DND-41 (cell line): Measurements from ENCODE around the gene TPK1.

Experiments used
- ATAC-seq: fragments of 200-7000 bp; cut with Tn5 transposase; 3 replicates; pipeline ENCODE4 v1.9.1; 2021; ENCODE audit warnings: low read depth; ENCODE audit not compliant: insufficient read depth
- DNase-seq: peaks from one replicate; pipeline ENCODE4 v3.0.0-alpha.2; 2020
- H2AFZ ChIP-seq: 2 replicates; pipeline ENCODE4 v1.6.0; 2012; ENCODE audit warnings: low read depth, low read length
- H3K27ac ChIP-seq: 2 replicates; pipeline ENCODE4 v1.5.1; 2012; ENCODE audit warnings: low read length, inconsistent platforms
- H3K27me3 ChIP-seq: fragments of 200-600 bp; sonication (generic); 2 replicates; pipeline ENCODE4 v1.6.0; 2012; ENCODE audit warnings: low read length, mild to moderate bottlenecking, inconsistent platforms; ENCODE audit not compliant: insufficient read depth, poor library complexity
- H3K36me3 ChIP-seq: 2 replicates; pipeline ENCODE4 v1.5.1; 2012; ENCODE audit warnings: low read length, inconsistent platforms; ENCODE audit not compliant: insufficient read depth
- H3K4me1 ChIP-seq: 2 replicates; pipeline ENCODE4 v1.5.1; 2012; ENCODE audit warnings: mild to moderate bottlenecking, low read length; ENCODE audit not compliant: insufficient read depth
- H3K4me2 ChIP-seq: 2 replicates; pipeline ENCODE4 v1.6.0; 2012; ENCODE audit warnings: mild to moderate bottlenecking, moderate library complexity, low read length, inconsistent platforms; ENCODE audit not compliant: insufficient read depth
- H3K4me3 ChIP-seq, 2 experiments: fragments of 200-600 bp in 1 of 2; shearing (Covaris generic) in 1 of 2; 2 replicates each; pipeline ENCODE4 v1.5.1; 2012 to 2016; ENCODE audit warnings: inconsistent platforms in 2 of 2, low read length in 2 of 2, mild to moderate bottlenecking in 2 of 2, low read depth in 1 of 2, moderate library complexity in 1 of 2
- H3K79me2 ChIP-seq: 2 replicates; pipeline ENCODE4 v1.6.0; 2012; ENCODE audit warnings: low read length, inconsistent platforms; ENCODE audit not compliant: insufficient read depth
- H3K9ac ChIP-seq: 2 replicates; pipeline ENCODE4 v1.6.0; 2012; ENCODE audit warnings: low read depth, mild to moderate bottlenecking, inconsistent platforms, low read length, moderate library complexity
- H3K9me3 ChIP-seq: 2 replicates; pipeline ENCODE4 v1.5.1; 2012; ENCODE audit warnings: low read length, moderate library complexity, mild to moderate bottlenecking, inconsistent platforms; ENCODE audit not compliant: insufficient read depth, severe bottlenecking
- H4K20me1 ChIP-seq: 2 replicates; pipeline ENCODE4 v1.6.0; 2012; ENCODE audit warnings: low read length; ENCODE audit not compliant: insufficient read depth
- CTCF ChIP-seq: IDR thresholded peaks from 2 replicates; pipeline ENCODE4 v1.5.1; 2012; ENCODE audit warnings: borderline replicate concordance, low read length, moderate library complexity, mild to moderate bottlenecking; ENCODE audit not compliant: poor library complexity, severe bottlenecking; ENCODE audit errors: extremely low read depth
- EZH2 ChIP-seq: IDR thresholded peaks from 3 replicates; pipeline ENCODE4 v1.6.1; 2012; ENCODE audit warnings: borderline replicate concordance, low read depth, mild to moderate bottlenecking, moderate library complexity, low read length, inconsistent platforms; ENCODE audit not compliant: severe bottlenecking

Gene TPK1

GRCh38 chr7:144676492-144676891 lies 159.4 kb downstream of the TPK1 start:
- Histone ChIP-seq H3K9me3 (no peaks in the 10 kb centered on the region), H3K4me3 (no peak overlapping the region), H3K36me3 (no peaks in the 10 kb centered on the region), H4K20me1 (no peaks in the 10 kb centered on the region), H3K79me2 (no peaks in the 10 kb centered on the region), H3K9ac (no peak overlapping the region), H3K4me2 (no peak overlapping the region), H3K4me1 (no peaks in the 10 kb centered on the region), H3K27ac (no peak overlapping the region), H2AFZ (no peak overlapping the region), H3K27me3 (no peaks in the 10 kb centered on the region)
- DNase-seq = no peak
- TF ChIP-seq CTCF = no peak
- TF ChIP-seq EZH2 = no peak
- no peak for ATAC-seq

GRCh38 chr7:144674550-144674949 lies 161.3 kb downstream of the TPK1 start:
- TF ChIP-seq EZH2 (no peak), CTCF (no peak)
- Histone ChIP-seq H3K9me3 (no peaks in the 10 kb centered on the region), H3K4me2 (no peak overlapping the region), H3K4me3 (no peak overlapping the region), H4K20me1 (no peaks in the 10 kb centered on the region), H3K27ac (no peak overlapping the region), H3K36me3 (no peaks in the 10 kb centered on the region), H3K9ac (no peak overlapping the region), H3K4me1 (no peaks in the 10 kb centered on the region), H3K79me2 (no peaks in the 10 kb centered on the region), H3K27me3 (no peaks in the 10 kb centered on the region), H2AFZ (no peak overlapping the region)
- ATAC-seq (no peak), DNase-seq (no peak)

GRCh38 chr7:144672869-144673268 lies 163.0 kb downstream of the TPK1 start:
- H3K27ac ChIP-seq = no peak overlapping the region
- no peaks in the 10 kb centered on the region for H4K20me1 ChIP-seq
- no peaks in the 10 kb centered on the region for H3K4me1 ChIP-seq
- no peaks in the 10 kb centered on the region for H3K27me3 ChIP-seq
- DNase-seq (no peak), ATAC-seq (no peak)
- no peaks in the 10 kb centered on the region for H3K79me2 ChIP-seq
- no peak overlapping the region for H3K9ac ChIP-seq
- H3K9me3 ChIP-seq = no peaks in the 10 kb centered on the region
- no peak overlapping the region for H3K4me2 ChIP-seq
- no peak overlapping the region for H3K4me3 ChIP-seq
- no peaks in the 10 kb centered on the region for H3K36me3 ChIP-seq
- no peak for TF ChIP-seq EZH2
- H2AFZ ChIP-seq = no peak overlapping the region

GRCh38 chr7:144671429-144671828 lies 164.4 kb downstream of the TPK1 start:
- no peaks in the 10 kb centered on the region for H4K20me1 ChIP-seq
- no peak for ATAC-seq
- H2AFZ ChIP-seq = no peak overlapping the region
- no peaks in the 10 kb centered on the region for H3K4me1 ChIP-seq
- no peak overlapping the region for H3K27ac ChIP-seq
- H3K4me3 ChIP-seq = no peak overlapping the region
- H3K27me3 ChIP-seq = no peaks in the 10 kb centered on the region
- H3K4me2 ChIP-seq = no peak overlapping the region
- no peak overlapping the region for H3K9ac ChIP-seq
- no peaks in the 10 kb centered on the region for H3K9me3 ChIP-seq
- H3K79me2 ChIP-seq = no peaks in the 10 kb centered on the region
- DNase-seq = no peak
- TF ChIP-seq CTCF = no peak
- TF ChIP-seq EZH2 = no peak
- no peaks in the 10 kb centered on the region for H3K36me3 ChIP-seq
